ENCODE results near the gene PLCD4. TPM values are rescaled to one million over a fixed set of nuclear protein-coding genes. Genes with fewer than 3 reads are reported as not detected.

The PLCD4 gene
- total and polyA plus RNA-seq, 10 of the 15 experiments (the other 5 are each of a cell fraction or from before 2014, with no cell fraction given) = under 0.01 to 1.5 (median 0.23) TPM; not detected in 2

DNA sequence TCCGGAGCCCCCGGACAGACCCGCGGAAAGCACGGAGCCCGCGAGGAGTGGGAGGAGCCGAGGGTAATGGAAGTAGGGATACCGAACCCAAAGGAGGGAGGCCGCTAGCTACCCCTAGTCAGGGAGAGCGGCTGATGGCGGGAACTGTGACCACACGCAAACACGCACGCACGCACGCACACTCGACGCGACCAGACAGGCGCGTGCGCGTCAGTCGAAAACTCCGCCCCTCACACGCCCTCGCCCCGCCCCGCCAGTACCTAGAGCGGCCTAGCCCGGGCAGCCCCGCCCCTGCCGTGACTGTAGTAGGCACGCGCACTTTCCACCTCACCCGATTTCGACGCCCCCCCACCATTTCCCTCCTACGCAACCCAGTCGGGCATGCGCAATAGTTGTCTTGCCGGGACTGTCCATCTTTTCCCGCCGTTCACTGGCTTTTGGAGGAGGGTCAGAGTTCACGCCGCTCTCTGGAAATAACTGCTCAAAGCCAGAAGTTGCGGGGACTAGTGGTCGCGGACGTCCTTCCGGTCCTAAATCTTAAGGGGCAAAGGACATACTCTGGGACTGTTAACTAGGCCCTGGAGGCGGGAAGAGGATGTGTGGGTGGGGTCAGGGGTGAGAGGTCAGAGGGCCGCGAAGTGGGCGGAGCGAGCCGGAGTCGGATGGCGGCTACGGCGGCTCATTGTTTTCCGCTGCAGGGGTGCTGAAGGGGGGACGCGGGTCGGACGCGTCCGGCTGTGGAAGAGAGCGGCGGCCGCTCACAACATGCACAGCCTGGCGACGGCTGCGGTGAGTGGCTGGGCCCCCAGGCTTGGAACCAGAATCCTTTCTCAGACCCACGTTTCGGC, 39.3 kb upstream of the PLCD4 start, which contains the start of the genes CNOT9 and USP37 (continued):
- no peak for TF ChIP-seq CHD4 (IDR thresholded peaks at IDR 0.05)
- peak; percentile 92 for TF ChIP-seq IKZF1 (conservative IDR thresholded peaks at IDR 0.05)
- TF ChIP-seq RCOR1 (conservative IDR thresholded peaks at IDR 0.05; ENCODE audit: low read depth, low read length) = no peak
- TF ChIP-seq TCF12 (IDR thresholded peaks at IDR 0.05; ENCODE audit: low read depth, low read length) = 0 out of 2 replicates have a peak, but pooled peaks have one; percentile 21
- peak; percentile 57 for TF ChIP-seq EED (IDR thresholded peaks at IDR 0.05; ENCODE audit: low read depth)
- TF ChIP-seq SPI1 (IDR thresholded peaks at IDR 0.05; ENCODE audit: borderline replicate concordance, insufficient read depth, low read depth, low read length) = peak; percentile 20; the same call in 1 of the 2 replicates
- TF ChIP-seq MTA2 (IDR thresholded peaks at IDR 0.05; ENCODE audit: low read depth) = peak; percentile 100
- TF ChIP-seq SP1 (IDR thresholded peaks at IDR 0.05; ENCODE audit: low read depth, low read length) = peak; percentile 62
- peak; percentile 54; the same call in 1 of the 2 replicates for TF ChIP-seq FOXK2 (IDR thresholded peaks at IDR 0.05)
- peak; percentile 92 for TF ChIP-seq CREB1 (IDR thresholded peaks at IDR 0.05; ENCODE audit: low read depth)
- TF ChIP-seq, protein P1, sequence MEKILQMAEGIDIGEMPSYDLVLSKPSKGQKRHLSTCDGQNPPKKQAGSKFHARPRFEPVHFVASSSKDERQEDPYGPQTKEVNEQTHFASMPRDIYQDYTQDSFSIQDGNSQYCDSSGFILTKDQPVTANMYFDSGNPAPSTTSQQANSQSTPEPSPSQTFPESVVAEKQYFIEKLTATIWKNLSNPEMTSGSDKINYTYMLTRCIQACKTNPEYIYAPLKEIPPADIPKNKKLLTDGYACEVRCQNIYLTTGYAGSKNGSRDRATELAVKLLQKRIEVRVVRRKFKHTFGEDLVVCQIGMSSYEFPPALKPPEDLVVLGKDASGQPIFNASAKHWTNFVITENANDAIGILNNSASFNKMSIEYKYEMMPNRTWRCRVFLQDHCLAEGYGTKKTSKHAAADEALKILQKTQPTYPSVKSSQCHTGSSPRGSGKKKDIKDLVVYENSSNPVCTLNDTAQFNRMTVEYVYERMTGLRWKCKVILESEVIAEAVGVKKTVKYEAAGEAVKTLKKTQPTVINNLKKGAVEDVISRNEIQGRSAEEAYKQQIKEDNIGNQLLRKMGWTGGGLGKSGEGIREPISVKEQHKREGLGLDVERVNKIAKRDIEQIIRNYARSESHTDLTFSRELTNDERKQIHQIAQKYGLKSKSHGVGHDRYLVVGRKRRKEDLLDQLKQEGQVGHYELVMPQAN (conservative IDR thresholded peaks at IDR 0.05) = peak; percentile 88; the same call in 1 of the 2 replicates
- TF ChIP-seq NFIC (IDR thresholded peaks at IDR 0.05; ENCODE audit: low read depth, low read length) = no peak
- TF ChIP-seq NR2F1 (conservative IDR thresholded peaks at IDR 0.05) = peak; percentile 100
- peak; percentile 99 for TF ChIP-seq TBL1XR1 (IDR thresholded peaks at IDR 0.05; ENCODE audit: low read depth, low read length)
- no peak for TF ChIP-seq PAX8 (IDR thresholded peaks at IDR 0.05)
- TF ChIP-seq DPF2 (IDR thresholded peaks at IDR 0.05) = peak; percentile 79
- TF ChIP-seq LARP7 (IDR thresholded peaks at IDR 0.05) = peak; percentile 90
- TF ChIP-seq PAX5 (IDR thresholded peaks at IDR 0.05; ENCODE audit: borderline replicate concordance, low read depth, low read length) = 0 out of 2 replicates have a peak, but pooled peaks have one; percentile 2
- peak; percentile 94 for TF ChIP-seq SREBF1 (IDR thresholded peaks at IDR 0.05; ENCODE audit: low read length)
- TF ChIP-seq BHLHE40 (IDR thresholded peaks at IDR 0.05; ENCODE audit: borderline replicate concordance in 1 of 2, low read depth in 2 of 2, low read length in 1 of 2) = peak; percentile 85 to 95
- peak; percentile 86 for TF ChIP-seq SMAD5 (IDR thresholded peaks at IDR 0.05; ENCODE audit: low read depth)
- peak; percentile 80 for TF ChIP-seq KLF5 (IDR thresholded peaks at IDR 0.05; ENCODE audit: partially characterized antibody)
- TF ChIP-seq GABPA (IDR thresholded peaks at IDR 0.05; ENCODE audit: low read depth) = peak; percentile 62; the same call in 1 of the 2 replicates
- TF ChIP-seq CBX3 (IDR thresholded peaks at IDR 0.05; ENCODE audit: borderline replicate concordance, low read depth) = no peak
- TF ChIP-seq RELA (IDR thresholded peaks at IDR 0.05; ENCODE audit: borderline replicate concordance, partially characterized antibody) = peak; percentile 68
- TF ChIP-seq ZNF207 (IDR thresholded peaks at IDR 0.05; ENCODE audit: borderline replicate concordance) = peak; percentile 87
- peak; percentile 9 for TF ChIP-seq GATAD2B (conservative IDR thresholded peaks at IDR 0.05; ENCODE audit: low read depth)
- TF ChIP-seq RFX5 (IDR thresholded peaks at IDR 0.05; ENCODE audit: low read depth, low read length) = no peak
- TF ChIP-seq, protein P2, sequence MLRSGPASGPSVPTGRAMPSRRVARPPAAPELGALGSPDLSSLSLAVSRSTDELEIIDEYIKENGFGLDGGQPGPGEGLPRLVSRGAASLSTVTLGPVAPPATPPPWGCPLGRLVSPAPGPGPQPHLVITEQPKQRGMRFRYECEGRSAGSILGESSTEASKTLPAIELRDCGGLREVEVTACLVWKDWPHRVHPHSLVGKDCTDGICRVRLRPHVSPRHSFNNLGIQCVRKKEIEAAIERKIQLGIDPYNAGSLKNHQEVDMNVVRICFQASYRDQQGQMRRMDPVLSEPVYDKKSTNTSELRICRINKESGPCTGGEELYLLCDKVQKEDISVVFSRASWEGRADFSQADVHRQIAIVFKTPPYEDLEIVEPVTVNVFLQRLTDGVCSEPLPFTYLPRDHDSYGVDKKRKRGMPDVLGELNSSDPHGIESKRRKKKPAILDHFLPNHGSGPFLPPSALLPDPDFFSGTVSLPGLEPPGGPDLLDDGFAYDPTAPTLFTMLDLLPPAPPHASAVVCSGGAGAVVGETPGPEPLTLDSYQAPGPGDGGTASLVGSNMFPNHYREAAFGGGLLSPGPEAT (IDR thresholded peaks at IDR 0.05; ENCODE audit: low read depth) = peak; percentile 59
- TF ChIP-seq NFXL1 (IDR thresholded peaks at IDR 0.05; ENCODE audit: borderline replicate concordance) = no peak
- TF ChIP-seq POLR2A (IDR thresholded peaks at IDR 0.05; ENCODE audit: low read depth, low read length) = peak; percentile 88
- peak; percentile 98 for TF ChIP-seq RB1 (IDR thresholded peaks at IDR 0.05; ENCODE audit: borderline replicate concordance)

Measured in GM12878 (cell line).